H1 (cell line): Measurements from ENCODE around the gene ACYP2. TPM values are rescaled to one million over a fixed set of nuclear protein-coding genes. Genes with fewer than 3 reads are reported as not detected.

Source experiments
- JUN ChIP-seq: IDR thresholded peaks from 2 replicates; pipeline ENCODE4 v1.6.1; 2011; ENCODE audit warnings: low read depth, mild to moderate bottlenecking, improper control_type of control experiment, low read length
- MAFK ChIP-seq: IDR thresholded peaks from 2 replicates; pipeline ENCODE4 v1.6.1; 2012; ENCODE audit warnings: low read depth, mild to moderate bottlenecking, improper control_type of control experiment, low read length
- SP4 ChIP-seq: IDR thresholded peaks from 2 replicates; pipeline ENCODE4 v1.6.1; 2012; ENCODE audit warnings: low read length, inconsistent platforms
- SUZ12 ChIP-seq: fragments of 200-600 bp; sonication (generic); IDR thresholded peaks from 2 replicates; pipeline ENCODE4 v1.6.1; 2012; ENCODE audit warnings: mild to moderate bottlenecking, inconsistent platforms, low read length, moderate library complexity, mixed read lengths
- polyA plus RNA-seq, 7 experiments: library from polyadenylated mRNA; depleted of rRNA in 3 of 7; stranded (reverse) in 5 of 7; unstranded in 2 of 7; fragments of >200 nt in 5 of 7; fragments of 200-250 nt in 2 of 7; gene quantifications; 1 replicate in 5 of 7; 2 replicates in 1 of 7; 4 replicates in 1 of 7; pipeline versions ENCODE4 v1.2.1 to v1.2.3, GENCODE V29; 2011 to 2013; ENCODE audit warnings: missing spikeins in 2 of 7, mixed read lengths in 2 of 7
- total RNA-seq: library from RNA; stranded (reverse); fragmentation: NEBNext Ultra II Directional; extraction: Animal tissue kit (Norgen Biotek cat#: 25700); gene quantifications from 2 replicates; pipeline ENCODE4 v1.2.1, GENCODE V29; 2021

Gene ACYP2
- total and polyA plus RNA-seq, 2 of the 8 experiments (the other 6 are each of a cell fraction or from before 2014, with no cell fraction given) = 3.4 to 4.4 TPM

GRCh38 chr2:54271189-54271588 is 155.8 kb downstream of the ACYP2 start (continued):
- TF ChIP-seq JUN = no peak
- no peak for TF ChIP-seq SUZ12
- no peak for TF ChIP-seq MAFK
- no peak for TF ChIP-seq SP4
- TF ChIP-seq, all 59 proteins: peak for 0
